PFSK-1 (cell line): ENCODE results near the gene LHX2.

Experiments used
- FOXP2 ChIP-seq: optimal IDR thresholded peaks from 2 replicates; pipeline ENCODE3; 2011; ENCODE audit warnings: borderline replicate concordance, control low read depth, inconsistent platforms; ENCODE audit not compliant: insufficient read depth; ENCODE audit errors: extremely low read length, extremely low read depth
- POLR2AphosphoS5 ChIP-seq: IDR thresholded peaks from 2 replicates; pipeline ENCODE4 v1.6.1; 2012; ENCODE audit warnings: low read depth, mild to moderate bottlenecking, control low read depth, low read length, moderate library complexity
- REST ChIP-seq, 2 experiments: IDR thresholded peaks; 2 replicates each; pipeline versions ENCODE4 v1.6.1 to v1.8.0; 2011 to 2012; ENCODE audit warnings: low read depth in 2 of 2, low read length in 2 of 2, control low read depth in 1 of 2, inconsistent platforms in 1 of 2, mild to moderate bottlenecking in 1 of 2, moderate library complexity in 1 of 2; ENCODE audit not compliant: insufficient read depth in 1 of 2
- SIN3A ChIP-seq: IDR thresholded peaks from 2 replicates; pipeline ENCODE4 v1.6.1; 2012; ENCODE audit warnings: mild to moderate bottlenecking, low read length, moderate library complexity, borderline replicate concordance; ENCODE audit not compliant: insufficient read depth
- TAF1 ChIP-seq: IDR thresholded peaks from 2 replicates; pipeline ENCODE4 v1.6.1; 2012; ENCODE audit warnings: low read length, control low read depth, borderline replicate concordance; ENCODE audit not compliant: insufficient read depth

DNA sequence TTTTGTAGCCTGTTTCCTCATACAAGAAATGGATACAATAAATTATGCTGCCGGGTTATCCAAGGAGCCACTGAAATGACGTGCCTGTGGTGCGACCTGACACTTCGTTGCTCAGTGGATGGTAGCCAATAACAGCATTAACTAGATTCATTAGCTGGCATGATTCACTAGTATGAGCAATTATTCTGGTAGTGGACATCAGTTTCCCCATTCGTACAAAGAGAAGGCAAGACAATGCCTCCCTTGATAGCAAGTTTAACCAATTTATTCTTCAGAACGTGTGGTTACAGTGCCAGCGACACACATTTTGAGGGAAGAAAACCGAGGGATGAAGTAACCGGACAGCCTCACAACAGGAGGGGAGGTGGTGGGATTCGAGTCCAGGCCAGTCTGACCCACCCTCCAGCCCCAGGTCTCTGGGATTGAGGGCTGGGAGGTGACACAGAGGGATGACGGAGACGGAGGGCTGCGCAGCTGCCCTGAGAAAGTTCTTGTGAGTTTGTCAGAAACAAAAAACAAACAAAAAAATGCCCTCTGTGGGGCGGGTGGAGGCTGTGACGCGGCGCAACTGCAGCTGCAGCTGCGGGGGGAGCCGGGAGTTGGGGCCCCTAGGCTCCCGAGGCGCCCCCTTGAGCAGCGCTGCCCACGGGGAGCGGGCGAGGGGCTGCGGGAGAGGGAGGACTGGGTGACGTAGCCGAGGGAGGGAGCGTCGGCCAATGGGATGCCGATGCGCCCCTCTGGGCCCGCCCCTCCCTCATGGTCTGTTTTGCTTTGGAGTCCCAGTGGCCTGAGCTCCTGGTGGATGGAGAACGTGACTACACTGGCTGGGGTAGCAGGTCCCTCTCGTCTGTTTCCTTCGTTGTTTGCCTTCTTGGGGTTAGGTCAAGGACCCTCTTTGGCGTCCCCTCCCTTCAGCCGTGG, 10.9 kb downstream of the LHX2 start:
- TF ChIP-seq REST (IDR thresholded peaks at IDR 0.05; ENCODE audit: insufficient read depth in 1 of 2, low read depth in 2 of 2, low read length in 2 of 2) (no peak), POLR2AphosphoS5 (no peak), SIN3A (no peak), TAF1 (no peak), FOXP2 (no peak)
